HG03280 (cell line): ENCODE data around the gene GOSR1.
"Not testable (repeated sequence)": the region's sequence is repeated elsewhere in the genome, so short reads cannot be mapped to it uniquely, and the experiment has no call there.

Experiments
- ATAC-seq: cut with Tn5 transposase; IDR thresholded peaks from one replicate; pipeline ENCODE4 v1.9.1; 2021; ENCODE audit warnings: mild to moderate bottlenecking, moderate library complexity; ENCODE audit not compliant: unreplicated experiment

The GOSR1 gene

DNA sequence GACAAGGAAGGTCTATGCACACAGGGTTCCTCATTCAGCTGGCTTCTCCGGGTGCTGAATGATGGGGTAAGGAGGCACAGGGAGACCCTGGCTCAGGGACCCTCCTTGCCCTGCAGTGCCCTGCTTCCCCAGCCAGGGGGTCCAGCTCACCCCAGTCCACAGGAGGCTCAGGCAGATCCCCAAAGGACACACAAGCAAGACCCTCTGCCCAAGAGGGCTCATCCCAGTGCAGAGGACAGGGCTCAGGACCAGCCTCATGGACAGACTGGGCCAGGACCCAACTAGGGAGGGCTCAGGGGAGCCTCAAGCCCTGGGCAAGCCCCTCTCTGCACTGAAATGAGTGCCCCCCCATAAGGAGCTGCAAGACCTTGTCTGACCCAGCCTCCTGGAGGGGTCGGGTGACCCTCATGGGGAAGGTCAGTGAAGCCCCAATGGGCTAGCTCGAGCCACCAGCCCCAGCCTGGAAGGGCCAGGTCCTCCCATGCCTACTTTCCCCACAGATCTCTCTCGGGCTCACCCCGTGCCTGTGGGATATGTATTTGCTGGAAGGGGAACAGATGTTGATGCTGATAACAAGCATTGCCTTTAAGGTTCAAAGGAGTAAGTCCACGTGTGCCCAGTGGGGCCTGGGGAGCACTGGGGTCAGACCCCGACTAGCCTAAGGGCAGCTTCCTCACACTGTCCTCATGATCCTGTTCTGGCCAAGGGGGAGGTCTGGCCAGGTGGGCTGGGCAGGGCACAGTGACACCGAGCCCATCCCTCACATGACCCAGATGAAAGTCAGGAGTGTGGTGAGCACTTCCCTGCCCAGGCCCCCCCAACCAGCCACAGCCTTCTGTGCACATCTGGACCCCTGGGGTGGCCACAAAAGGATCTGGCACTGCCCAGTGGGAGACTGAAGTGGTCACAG lies 83.2 kb downstream of the GOSR1 start:
- not testable (repeated sequence) for ATAC-seq

DNA sequence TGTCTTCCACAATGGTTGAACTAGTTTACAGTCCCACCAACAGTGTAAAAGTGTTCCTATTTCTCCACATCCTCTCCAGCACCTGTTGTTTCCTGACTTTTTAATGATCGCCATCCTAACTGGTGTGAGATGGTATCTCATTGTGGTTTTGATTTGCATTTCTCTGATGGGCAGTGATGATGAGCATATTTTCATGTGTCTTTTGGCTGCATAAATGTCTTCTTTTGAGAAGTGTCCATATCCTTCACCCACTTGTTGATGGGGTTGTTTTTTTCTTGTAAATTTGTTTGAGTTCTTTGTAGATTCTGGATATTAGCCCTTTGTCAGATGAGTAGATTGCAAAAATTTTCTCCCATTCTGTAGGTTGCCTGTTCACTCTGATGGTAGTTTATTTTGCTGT lies 84.6 kb downstream of the GOSR1 start:
- ATAC-seq, result not testable (repeated sequence)

DNA sequence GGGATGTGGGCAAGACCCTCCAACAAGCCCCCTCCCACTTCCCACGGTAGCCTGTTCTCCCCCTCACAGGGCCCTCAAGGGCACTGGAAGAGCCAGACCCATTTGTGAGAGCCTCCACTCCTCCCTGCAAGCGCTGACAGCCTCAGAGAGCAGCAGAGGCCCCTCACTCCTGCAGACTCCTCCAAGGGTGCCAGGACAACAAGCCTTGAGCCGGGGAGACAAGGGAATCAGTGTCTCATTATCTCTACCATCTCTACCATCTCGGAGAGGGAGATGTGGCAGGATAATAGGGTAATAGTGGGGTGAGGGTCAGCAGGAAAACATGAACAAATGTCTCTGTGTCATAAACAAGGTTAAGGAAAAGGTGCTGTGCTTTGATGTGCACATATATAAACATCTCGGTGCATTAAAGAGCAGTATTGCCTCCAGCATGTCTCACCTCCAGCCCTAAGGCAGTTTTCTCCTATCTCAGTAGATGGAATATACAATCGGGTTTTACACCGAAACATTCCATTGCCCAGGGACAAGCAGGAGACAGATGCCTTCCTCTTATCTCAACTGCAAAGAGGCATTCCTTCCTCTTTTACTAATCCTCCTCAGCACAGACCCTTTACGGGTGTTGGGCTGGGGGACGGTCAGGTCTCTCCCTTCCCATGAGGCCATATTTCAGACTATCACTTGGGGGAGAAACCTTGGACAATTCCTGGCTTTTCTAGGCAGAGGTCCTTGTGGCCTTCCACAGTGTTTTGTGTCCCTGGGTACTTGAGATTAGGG lies 86.1 kb downstream of the GOSR1 start:
- not testable (repeated sequence) for ATAC-seq

DNA sequence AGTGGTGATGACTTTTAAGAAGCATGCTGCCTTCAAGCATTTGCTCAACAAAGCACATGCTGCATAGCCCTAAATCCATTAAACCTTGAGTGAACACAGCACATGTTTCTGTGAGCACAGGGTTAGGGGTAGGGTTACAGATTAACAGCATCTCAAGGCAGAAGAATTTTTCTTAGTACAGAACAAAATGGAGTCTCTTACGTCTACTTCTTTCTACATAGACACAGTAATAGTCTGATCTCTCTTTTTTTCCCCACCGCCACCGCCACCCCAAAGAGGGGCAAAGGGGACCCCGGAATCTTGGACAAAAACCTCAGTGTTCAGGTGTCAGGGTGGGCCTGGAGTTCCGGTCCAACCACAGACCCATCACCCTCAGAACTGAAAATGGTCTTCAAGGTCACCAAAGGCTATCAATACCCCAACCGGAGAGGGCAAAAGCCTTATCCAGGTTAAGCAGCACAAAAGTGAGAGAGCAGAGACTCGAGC lies 86.7 kb downstream of the GOSR1 start:
- ATAC-seq, result not testable (repeated sequence)

DNA sequence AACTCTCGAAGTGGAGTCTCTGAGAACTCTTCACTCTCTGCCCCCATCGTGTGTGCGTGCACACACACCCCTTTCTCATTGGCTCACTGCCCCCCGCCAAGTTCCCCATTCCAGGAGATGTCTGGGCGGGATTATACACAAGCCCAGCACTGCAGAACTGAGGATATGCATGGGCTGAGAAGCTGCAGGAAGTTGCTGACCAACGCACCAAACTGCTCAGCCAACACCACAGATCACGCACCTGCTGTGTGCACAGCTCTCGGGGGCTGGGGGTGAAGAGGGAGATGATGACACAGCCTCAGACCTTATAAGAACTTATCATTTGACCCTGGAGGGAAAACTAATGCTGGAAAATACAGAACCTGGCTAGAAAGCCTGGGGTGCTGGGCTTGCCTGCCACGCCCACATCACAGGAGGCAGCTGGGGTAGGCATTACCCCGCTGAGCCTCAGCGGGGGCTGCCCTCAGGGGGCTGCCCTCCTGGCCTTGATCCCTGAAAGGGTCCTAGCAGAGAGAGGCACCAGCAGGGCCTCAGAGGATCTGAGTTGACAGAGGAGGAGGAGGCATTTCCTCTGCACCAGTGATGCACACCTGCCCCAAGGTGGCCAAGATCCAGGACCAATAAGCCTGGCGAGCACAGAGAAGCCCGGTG lies 87.3 kb downstream of the GOSR1 start:
- not testable (repeated sequence) for ATAC-seq

DNA sequence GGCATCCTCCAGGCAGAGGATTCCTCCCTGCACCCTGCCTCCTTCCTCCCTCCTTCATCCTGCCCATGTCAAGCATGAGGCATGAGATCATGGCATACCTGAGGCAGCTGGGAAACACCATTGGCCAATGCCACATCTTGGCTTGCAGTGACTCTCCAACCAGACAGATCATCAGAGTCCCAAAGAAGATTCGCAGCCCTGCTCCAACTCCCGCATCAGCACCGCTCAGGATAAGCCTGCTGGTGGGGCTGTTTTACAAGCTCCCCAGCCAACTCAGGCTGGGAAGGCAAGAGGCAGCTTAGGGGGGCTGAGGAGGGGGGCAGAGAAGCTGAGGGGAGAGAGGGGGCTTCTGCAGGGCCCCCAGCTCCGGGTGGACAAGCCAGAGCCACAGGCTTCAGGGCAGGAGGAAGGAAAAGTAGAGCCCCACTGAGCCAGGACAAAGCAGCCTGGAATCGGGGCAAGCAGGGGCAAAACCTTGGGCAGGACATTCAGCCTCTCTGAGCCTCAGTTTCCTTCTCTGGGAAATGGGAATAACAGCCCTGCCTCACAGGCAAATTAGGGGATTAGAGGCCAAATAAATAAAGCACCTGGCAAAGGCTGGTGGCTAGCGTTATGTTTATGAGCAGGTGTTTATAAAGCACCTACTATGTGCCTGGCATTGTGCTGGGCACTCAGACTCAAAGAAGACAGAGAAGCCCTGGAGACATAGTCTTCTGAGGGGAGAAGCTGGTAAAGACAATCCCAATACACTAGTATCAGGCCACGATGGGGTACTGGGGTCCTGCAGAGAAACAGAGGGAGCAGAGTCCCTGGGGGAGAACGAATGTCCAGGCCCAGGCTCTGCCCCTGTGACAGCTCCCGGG lies 88.1 kb downstream of the GOSR1 start:
- ATAC-seq, result no peak

DNA sequence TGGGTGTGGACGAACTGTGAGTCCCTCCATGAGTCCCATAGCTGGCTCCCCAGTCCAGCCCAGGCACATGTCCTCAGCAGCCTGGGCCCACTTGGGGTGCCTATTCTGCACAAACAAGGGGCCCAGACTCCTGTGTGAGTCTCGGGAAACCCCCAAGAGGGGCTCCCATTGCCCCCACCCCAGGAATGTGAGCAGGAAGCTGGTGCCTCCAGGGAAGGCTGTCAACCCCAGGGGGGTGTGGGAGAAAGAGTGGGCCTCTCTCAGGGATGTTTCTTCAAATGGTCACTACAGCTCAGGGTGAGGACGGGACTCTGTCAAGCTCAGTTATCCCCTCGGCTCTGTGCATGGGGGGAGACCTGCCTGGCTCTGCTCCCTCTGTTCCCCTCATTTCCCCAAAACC lies 88.9 kb downstream of the GOSR1 start:
- not testable (repeated sequence) for ATAC-seq

DNA sequence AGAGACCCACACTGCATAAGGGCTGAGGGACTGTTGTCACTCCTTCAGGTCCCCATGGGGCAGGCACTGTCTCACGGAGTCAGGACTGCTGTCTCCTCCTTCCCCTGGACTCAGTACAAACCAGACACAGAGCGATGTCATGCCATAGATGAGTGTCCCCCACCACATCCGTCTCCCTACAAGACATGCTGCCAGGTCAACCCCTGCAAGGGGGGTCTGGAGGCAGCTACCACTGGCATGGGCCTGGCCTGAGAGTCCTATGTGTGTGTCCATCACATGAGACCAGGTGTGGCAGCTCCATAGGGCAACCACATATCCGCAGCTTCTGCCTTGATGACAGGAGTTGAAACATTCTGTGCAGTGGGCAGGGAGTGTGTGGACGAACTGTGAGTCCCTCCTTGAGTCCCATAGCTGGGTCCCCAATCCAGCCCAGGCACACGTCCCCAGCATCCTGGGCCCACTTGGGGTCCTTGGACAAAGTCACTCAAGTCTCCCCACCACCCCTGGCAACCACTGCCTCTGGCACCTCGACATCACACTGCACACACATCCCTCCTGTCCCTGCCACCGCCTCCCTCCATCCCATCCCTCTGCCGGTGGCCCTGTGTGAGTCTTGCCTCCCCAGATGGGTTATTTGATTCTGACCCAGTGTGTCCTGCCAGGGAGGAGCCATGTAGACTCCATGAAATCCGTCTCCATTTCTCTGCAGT lies 89.5 kb downstream of the GOSR1 start:
- not testable (repeated sequence) for ATAC-seq

DNA sequence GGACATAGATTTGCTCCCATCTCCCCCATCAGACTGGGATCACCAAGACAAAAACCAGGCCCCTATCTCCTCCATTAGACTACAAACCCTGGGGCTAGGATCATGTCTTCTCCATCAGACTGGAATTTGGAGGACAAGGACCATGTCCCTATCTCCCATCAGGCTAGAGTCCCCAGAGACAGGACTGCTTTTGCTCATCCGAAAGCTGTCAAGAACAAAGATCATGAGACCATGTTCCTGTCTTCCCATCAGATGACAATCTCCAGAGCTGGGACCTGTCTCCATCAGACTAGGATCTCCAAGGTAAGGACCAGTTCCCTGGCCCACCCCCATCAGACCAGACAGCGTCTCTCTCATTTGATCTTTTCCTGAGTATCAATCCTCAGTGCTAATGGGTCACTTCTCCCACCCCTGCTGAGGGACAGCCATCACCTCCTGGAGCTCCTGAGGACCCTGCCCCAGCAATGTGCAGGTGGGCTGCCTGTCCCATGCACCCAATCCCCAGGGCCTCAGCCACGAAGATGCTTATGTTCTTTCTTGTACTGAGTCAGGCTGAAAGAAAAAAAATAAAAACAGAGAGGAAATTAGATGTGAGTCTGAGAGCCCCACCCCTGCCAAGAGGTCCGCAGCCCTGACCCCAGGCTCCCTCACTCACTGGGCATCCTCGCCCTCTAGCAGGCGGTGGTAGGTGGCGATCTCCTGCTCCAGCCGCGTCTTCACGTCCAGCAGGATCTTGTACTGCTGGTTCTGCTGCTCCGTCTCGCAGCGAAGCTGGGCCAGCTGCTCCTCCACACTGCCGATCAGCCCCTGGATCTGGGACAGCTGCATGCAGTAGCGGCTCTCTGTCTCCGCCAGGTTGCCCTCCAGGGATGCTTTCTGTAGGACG lies 90.3 kb downstream of the GOSR1 start:
- no peak for ATAC-seq

DNA sequence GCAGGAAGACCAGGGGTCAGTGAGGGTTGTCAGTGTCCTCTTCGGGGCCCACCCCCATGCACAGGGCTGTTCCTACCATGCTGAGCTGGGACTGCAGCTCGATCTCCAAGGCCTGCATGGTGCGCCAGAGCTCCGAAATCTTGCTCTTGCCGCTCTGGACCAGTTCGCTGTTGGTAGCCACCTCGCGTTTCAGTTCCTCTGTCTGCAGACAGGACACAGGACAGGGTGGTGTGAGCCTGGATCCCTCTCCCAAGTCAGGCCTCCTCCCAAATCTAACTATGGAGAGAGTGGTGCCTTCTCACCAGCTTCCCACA lies 90.9 kb downstream of the GOSR1 start:
- ATAC-seq, result no peak

DNA sequence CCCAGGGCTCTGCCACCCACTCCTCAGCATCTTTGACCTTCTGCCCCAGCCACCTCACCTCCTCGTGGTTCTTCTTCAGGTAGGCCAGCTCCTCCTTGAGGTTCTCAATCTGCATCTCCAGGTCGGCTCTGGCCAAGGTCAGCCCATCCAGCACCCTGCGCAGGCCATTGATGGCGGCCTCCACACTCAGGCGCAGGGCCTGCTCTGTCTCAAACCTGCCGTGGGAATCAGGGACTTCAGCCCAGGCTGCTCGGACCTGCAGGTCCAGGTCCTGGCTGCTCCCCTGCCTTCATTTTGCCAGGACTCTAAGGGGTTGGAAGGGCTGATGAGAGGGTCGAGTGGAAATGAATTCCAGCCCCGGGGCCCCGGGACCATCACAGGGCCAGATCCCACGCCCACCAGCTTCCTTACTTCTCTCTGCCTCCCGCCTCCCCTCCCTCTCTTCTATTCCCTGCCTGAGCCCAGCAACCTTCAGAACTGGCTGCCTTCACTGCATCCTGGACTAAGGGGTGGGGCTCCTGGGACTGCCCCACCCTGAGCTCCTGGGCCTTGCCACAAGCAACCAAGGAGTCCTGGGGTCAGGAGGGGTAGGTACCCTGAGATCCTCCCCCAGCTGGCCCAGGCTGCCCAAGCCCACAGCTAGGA lies 92.4 kb downstream of the GOSR1 start:
- ATAC-seq, result not testable (repeated sequence)

DNA sequence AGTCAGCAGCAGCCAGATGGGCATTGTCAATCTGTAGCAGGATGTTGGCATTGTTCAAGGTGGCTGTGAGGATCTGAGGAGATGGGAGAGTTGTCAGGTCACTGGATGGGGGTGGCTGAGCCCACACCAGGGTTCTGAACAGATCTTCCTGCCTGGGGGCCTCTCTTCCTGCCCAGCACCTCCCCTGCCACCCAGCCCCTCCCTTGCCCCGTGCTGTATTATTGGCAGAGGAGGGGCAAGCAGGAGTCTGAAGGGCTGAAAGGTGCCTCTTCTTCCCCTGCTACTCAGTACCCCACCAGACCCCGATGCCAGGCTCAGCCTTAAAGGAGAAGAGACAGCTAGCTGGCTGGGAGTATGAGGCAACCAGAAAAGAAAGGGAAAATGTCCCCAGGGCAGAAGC lies 93.0 kb downstream of the GOSR1 start:
- no peak for ATAC-seq

DNA sequence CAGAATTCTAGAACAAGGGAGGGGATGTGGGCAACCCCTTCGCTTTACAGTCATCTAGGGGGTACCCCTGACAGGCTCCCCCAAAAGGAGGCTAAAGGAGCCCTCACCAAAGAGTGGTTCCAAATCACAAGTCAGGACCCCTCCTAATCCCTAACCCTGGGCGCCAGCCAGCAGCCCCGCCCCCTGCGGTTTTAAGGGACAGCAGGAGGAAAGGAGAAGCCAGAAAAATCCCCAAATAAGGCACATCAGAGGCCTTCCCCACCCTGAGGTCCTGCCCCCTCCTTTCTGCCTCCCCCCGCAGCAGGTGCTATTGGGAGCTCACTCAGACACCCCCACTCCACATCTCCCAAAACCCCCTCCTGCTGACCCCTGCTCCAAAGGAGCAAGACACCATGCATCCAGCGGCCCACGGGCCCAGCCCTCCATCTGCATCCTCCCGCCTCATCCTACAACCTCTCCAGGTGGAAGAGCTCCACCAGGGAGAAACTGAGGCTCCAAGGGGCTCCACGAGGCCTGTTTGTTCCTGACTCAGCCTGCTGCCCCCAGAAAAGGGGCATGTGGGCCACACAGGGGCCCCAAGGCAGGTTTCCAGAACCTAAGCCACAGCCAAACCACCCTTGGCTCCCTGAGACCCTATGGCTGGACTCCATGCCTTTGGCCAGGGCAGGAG lies 93.5 kb downstream of the GOSR1 start:
- ATAC-seq, result no peak

DNA sequence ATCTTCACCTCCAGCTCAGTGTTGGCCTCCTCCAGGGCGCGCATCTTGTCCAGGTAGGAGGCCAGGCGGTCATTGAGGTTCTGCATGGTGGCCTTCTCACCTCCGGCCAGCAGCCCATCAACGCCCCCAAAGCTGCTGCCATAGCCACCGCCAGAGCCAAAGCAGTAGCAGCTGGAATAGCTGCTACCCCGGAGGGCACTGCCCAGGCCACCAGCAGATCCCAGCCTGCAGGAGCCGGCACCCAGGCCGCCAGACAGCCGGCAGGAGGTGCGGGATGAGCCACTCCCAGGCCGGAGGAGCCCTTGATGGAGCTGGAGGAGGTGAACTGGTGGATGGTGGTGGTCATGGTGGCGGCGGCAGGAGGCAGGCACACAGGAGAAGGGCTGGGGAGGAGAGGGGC lies 94.2 kb downstream of the GOSR1 start:
- ATAC-seq, result not testable (repeated sequence)

DNA sequence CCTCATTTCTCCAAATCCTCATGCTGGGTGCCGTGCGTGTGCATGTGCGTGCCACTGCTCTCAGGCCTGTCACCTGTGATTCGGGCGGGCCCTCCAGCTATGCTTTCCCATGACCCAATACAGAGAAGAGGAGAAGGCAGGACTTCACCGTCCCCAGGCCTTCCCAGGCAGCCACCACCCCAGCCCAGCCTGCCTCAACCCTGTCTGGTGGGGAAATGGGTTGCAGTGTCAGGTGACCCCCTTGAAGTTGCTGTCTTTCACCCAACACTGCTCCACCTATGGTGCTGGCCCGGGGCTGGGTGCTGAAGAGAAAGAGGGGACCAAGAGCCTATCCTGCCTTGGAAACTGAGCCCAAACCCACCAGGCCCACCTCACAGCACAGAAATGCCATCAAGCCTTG lies 94.7 kb downstream of the GOSR1 start:
- no peak for ATAC-seq

DNA sequence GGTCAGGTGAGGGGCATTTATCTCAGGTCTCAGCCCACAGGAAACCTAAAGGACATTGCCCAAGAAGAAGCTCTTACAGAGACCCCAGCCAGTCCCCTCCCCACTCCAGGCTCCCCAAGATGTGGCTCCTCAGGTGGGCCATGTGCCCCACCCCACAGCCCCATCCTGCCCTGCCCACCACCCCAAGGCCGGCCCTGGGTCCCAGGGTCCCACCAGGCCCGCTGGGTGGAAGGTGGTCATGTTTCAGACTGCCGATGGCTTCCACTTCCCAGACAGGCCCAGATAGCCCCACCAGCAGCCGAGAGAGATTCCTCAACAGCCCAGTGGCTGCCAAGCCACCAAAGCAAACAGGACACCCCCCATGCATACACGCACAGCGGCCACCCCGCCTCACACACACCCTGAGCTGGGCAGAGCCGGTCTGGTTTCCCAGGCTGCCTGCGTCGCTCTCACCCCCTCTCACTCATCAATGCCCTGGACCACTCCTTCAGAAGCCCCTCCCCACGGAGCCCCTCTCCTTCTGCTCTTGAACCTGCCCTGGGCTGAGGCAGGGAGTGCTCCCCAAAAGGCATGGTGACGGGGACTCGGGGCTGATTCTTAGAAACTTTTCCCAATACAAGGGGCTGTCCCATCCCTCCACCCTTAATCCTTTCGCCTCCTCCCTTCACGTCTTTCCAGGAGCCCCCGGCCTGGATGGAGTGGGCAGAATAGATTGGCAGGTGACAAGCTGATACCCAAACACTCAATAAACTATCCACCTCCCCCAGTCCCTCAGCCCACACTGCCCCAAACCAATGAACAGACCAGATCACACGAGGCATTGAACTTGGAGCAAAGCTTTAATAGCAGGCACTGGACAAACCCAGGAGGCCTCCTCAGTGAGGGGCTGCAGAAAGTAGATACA lies 95.7 kb downstream of the GOSR1 start:
- not testable (repeated sequence) for ATAC-seq
